Common myeloid progenitor, CD34-positive (primary cell): ENCODE measurements around the gene SPAG6.
"Not testable (repeated sequence)": the region's sequence is repeated elsewhere in the genome, so short reads cannot be mapped to it uniquely, and the experiment has no call there.

Experiments
- CTCF ChIA-PET: fragments of 350-600 bp; sonication (Branson Sonifier 250); formaldehyde crosslinking; loops from one replicate; lab custom pipeline; 2021; ENCODE audit warnings: antibody characterized with exemption; lab: Charles Lee
- POLR2A ChIA-PET: fragments of 350-600 bp; sonication (Branson Sonifier 250); formaldehyde crosslinking; loops from one replicate; lab custom pipeline; 2021; ENCODE audit warnings: antibody characterized with exemption; lab: Charles Lee
- DNase-seq, 3 donors: peaks; one replicate each; pipeline versions ENCODE4 v3.0.0 to v3.0.0-alpha.2; 2013
- H3K27ac ChIP-seq, 2 experiments: 1 replicate in 1 of 2; 2 replicates in 1 of 2; pipeline ENCODE4 v1.7.0; 2013; ENCODE audit warnings: inconsistent platforms in 2 of 2, low read length in 2 of 2, mild to moderate bottlenecking in 2 of 2, low read depth in 1 of 2, moderate library complexity in 1 of 2; ENCODE audit not compliant: severe bottlenecking in 2 of 2, insufficient read depth in 1 of 2, poor library complexity in 1 of 2
- H3K27me3 ChIP-seq, 5 experiments: replicated peaks in 2 of 5; 1 replicate in 3 of 5; 2 replicates in 2 of 5; pipeline versions ENCODE4 v1.6.1 to v1.7.0; 2013; ENCODE audit warnings: low read length in 4 of 5, mild to moderate bottlenecking in 2 of 5, moderate library complexity in 2 of 5, inconsistent platforms in 1 of 5; ENCODE audit not compliant: insufficient read depth in 5 of 5, control insufficient read depth in 4 of 5
- H3K36me3 ChIP-seq, 4 experiments: 1 replicate in 2 of 4; 2 replicates in 2 of 4; pipeline versions ENCODE4 v1.6.1 to v1.7.0; 2013; ENCODE audit warnings: low read length in 3 of 4, control low read depth in 1 of 4, mild to moderate bottlenecking in 1 of 4; ENCODE audit not compliant: control insufficient read depth in 4 of 4, insufficient read depth in 4 of 4
- H3K4me1 ChIP-seq, 4 experiments: 1 replicate in 3 of 4; 2 replicates in 1 of 4; pipeline versions ENCODE4 v1.6.1 to v1.7.1; 2013; ENCODE audit warnings: low read length in 3 of 4, mild to moderate bottlenecking in 3 of 4, control low read depth in 1 of 4, inconsistent platforms in 1 of 4, moderate library complexity in 1 of 4; ENCODE audit not compliant: control insufficient read depth in 4 of 4, insufficient read depth in 4 of 4; ENCODE audit errors: control extremely low read depth in 1 of 4
- H3K4me3 ChIP-seq, 7 experiments: 1 replicate in 4 of 7; 2 replicates in 3 of 7; pipeline versions ENCODE4 v1.5.1 to v1.7.0; 2013; ENCODE audit warnings: mild to moderate bottlenecking in 7 of 7, low read length in 6 of 7, moderate library complexity in 6 of 7, inconsistent platforms in 2 of 7, low read depth in 2 of 7, control low read depth in 1 of 7; ENCODE audit not compliant: insufficient read depth in 4 of 7, control insufficient read depth in 1 of 7; ENCODE audit errors: extremely low read depth in 1 of 7
- H3K9me3 ChIP-seq, 5 experiments: 1 replicate in 4 of 5; 2 replicates in 1 of 5; pipeline versions ENCODE4 v1.6.1 to v1.7.1; 2013; ENCODE audit warnings: low read length in 4 of 5, mild to moderate bottlenecking in 2 of 5, inconsistent platforms in 1 of 5, low read depth in 1 of 5, moderate library complexity in 1 of 5; ENCODE audit not compliant: control insufficient read depth in 4 of 5, insufficient read depth in 2 of 5; ENCODE audit errors: control extremely low read depth in 1 of 5
- WGBS: methylation state at CpG from one replicate; pipeline ENCODE4 v1.1.5; 2013; ENCODE audit not compliant: insufficient coverage; 5-methylcytosine and 5-hydroxymethylcytosine counted together

SPAG6 gene

GRCh38 chr10:22344781-22345300, 455 bp upstream of the SPAG6 start:
- H3K9me3 ChIP-seq, result peaks cover 0 to 5% (median 0%) of the 10 kb centered on the region in 5 experiments
- no peak overlapping the region for H3K27ac ChIP-seq
- peaks cover 7 to 25% (median 21%) of the 10 kb centered on the region in 4 experiments for H3K4me1 ChIP-seq
- ChIA-PET CTCF (interaction anchor here (0.9 to 1.2 kb wide), 6 partner anchors 11 to 116 kb away, joined by 3 to 4 read pairs (median 3); partner anchors contain the start of gene COMMD3), POLR2A (no interaction called here)
- no peaks in the 10 kb centered on the region for H3K36me3 ChIP-seq
- 10% methylated on average over 26 of the region's 26 CpGs for WGBS
- H3K4me3 ChIP-seq, result peak overlapping the region in 4 of 7 experiments; percentile 48 to 73 (median 60)
- peaks cover 23 to 69% (median 41%) of the 10 kb centered on the region in 5 experiments for H3K27me3 ChIP-seq
- peak in 2 of 3 donors; percentile 45 to 62 for DNase-seq

GRCh38 chr10:22346096-22346661, 883 bp downstream of the SPAG6 start:
- Histone ChIP-seq H3K27ac (no peak overlapping the region), H3K4me3 (peak overlapping the region in 4 of 7 experiments; percentile 19 to 73 (median 60)), H3K36me3 (no peaks in the 10 kb centered on the region), H3K9me3 (peaks cover 0 to 5% (median 0%) of the 10 kb centered on the region in 5 experiments), H3K27me3 (peaks cover 23 to 67% (median 41%) of the 10 kb centered on the region in 5 experiments), H3K4me1 (peaks cover 4 to 17% (median 14%) of the 10 kb centered on the region in 4 experiments)
- no peak for DNase-seq
- ChIA-PET POLR2A (no interaction called here), CTCF (interaction anchor here (0.9 to 1.1 kb wide), 2 partner anchors 10 to 44 kb away, joined by 3 to 4 read pairs; no protein-coding TSS in a partner anchor)
- WGBS, result 75% methylated on average over 3 of the region's 8 CpGs

- DNase-seq, result no peak
- Histone ChIP-seq H3K4me1 (peaks cover 0 to 11% (median 9%) of the 10 kb centered on the region in 4 experiments), H3K4me3 (no peak overlapping the region), H3K27ac (no peak overlapping the region), H3K36me3 (no peaks in the 10 kb centered on the region), H3K9me3 (peaks cover 0 to 5% (median 0%) of the 10 kb centered on the region in 5 experiments), H3K27me3 (peaks cover 8 to 31% (median 10%) of the 10 kb centered on the region in 5 experiments)
- WGBS, result 100% methylated on average over 1 of the region's 1 CpG
- CTCF ChIA-PET, result no interaction called here
- POLR2A ChIA-PET, result no interaction called here
Observed at GRCh38 chr10:22349755-22350154, 4.5 kb downstream of the SPAG6 start.

- Histone ChIP-seq H3K27ac (no peak overlapping the region), H3K36me3 (no peaks in the 10 kb centered on the region), H3K9me3 (no peaks in the 10 kb centered on the region), H3K4me3 (no peak overlapping the region), H3K4me1 (no peaks in the 10 kb centered on the region), H3K27me3 (peaks cover 0 to 17% (median 5%) of the 10 kb centered on the region in 5 experiments)
- CTCF ChIA-PET, result no interaction called here
- POLR2A ChIA-PET, result no interaction called here
- WGBS, result 92% methylated on average over 3 of the region's 5 CpGs
- DNase-seq, result no peak
Observed at GRCh38 chr10:22351131-22351703, 5.9 kb downstream of the SPAG6 start.

- no peaks in the 10 kb centered on the region for H3K9me3 ChIP-seq
- CTCF ChIA-PET, result interaction anchor here (1.2 kb wide), 1 partner anchor 11 kb away, joined by 3 read pairs; the partner anchor contains the start of gene SPAG6
Observed at GRCh38 chr10:22356324-22356873, 11.1 kb downstream of the SPAG6 start.

GRCh38 chr10:22357770-22358169, 12.5 kb downstream of the SPAG6 start:
- H3K4me3 ChIP-seq, H3K9me3 ChIP-seq, H3K36me3 ChIP-seq, H3K27ac ChIP-seq, H3K4me1 ChIP-seq, H3K27me3 ChIP-seq, CTCF ChIA-PET, POLR2A ChIA-PET, DNase-seq: not testable (repeated sequence)
- no CpG with 5 or more reads among the region's 4 CpGs for WGBS

More at GRCh38 chr10:22356324-22356873, 11.1 kb downstream of the SPAG6 start:
- H3K27me3 ChIP-seq, result no peaks in the 10 kb centered on the region
- WGBS, result 86% methylated on average over 4 of the region's 4 CpGs
- H3K4me3 ChIP-seq, result no peak overlapping the region
- H3K27ac ChIP-seq, result no peak overlapping the region
- H3K4me1 ChIP-seq, result no peaks in the 10 kb centered on the region
- POLR2A ChIA-PET, result no interaction called here
- H3K36me3 ChIP-seq, result no peaks in the 10 kb centered on the region
- DNase-seq, result no peak
